GM21786 (cell line): ENCODE data around the gene POLR2B.
"Not testable (repeated sequence)": the region's sequence is repeated elsewhere in the genome, so short reads cannot be mapped to it uniquely, and the experiment has no call there.

Experiments
- ATAC-seq: cut with Tn5 transposase; IDR thresholded peaks from one replicate; pipeline ENCODE4 v1.9.1; 2021; ENCODE audit not compliant: unreplicated experiment

POLR2B gene

DNA sequence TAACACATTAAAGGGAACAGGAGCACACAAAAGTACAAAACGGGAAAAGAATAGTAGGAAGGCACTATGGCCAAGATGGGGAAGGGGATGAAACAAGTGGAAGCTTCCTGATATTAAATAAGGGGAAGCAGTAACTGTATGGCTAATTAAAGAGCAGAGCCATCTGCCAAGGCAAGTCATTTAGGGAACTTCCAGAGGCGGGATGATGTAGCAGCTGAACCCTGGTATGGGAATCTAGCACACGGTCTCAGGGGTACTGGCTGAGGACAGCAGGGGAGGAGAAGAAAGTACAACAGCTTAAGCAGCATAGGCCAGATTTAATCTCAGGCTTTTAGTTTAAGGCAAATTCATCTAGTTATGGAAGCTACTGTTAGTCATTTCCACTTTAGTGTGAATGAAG, 72.4 kb downstream of the POLR2B start:
- ATAC-seq = no peak

DNA sequence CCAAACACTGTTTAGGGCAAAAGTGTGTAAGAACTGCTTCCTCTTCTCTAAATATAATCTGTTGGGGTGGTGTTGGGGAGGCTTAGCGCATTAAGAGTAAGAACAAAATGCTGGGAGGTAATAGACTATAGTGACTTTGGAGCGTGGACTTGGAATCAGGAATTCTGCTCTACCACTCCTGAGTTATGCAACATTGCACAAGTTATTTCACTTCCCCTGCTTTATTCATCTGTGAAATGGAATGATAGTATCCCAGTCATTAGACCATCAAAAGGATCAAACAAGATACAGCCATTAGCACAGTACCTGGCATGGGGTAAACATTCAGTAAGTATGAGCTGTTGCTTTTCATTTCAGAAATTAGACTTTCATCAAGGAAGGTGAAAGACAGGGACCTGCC, 72.8 kb downstream of the POLR2B start:
- ATAC-seq = no peak

DNA sequence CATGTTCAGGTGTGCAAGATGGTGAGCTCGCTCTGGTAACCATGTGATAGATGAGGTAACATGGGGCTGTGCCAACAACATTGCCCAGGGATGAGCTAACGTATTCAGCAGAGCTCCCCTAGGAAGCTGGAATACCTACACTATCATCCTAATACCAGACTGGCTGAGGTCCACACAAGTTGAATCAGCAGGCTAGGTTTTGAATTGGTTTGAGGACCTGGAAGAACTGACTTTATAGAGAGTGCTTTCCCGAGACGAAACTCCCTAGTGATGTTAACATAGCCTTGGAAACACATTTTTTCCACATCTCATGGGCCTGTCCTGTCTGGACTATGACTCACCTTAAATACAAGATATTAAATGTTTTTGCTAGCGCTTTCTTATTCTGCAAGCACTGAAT, 74.8 kb downstream of the POLR2B start:
- ATAC-seq = no peak

DNA sequence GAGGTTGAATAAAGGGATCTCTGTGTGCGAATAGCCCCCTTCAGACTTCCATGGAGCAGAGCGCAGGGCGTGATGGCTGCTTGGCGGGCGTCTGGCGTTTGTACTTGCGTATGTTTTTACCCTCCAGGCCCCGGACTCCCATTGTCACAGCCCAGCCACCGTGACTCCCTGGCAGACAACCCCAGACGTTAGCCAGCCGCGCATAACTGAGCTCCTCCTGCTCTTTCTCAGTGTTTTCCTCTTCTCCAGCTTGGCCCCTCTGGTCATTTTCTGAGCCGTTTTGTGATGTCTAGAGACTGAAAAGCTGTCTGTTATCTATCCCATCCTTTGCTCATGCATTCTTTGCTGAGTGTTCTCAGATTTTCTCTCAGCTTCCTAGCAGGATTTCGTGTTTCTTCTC, 77.2 kb downstream of the POLR2B start:
- ATAC-seq = no peak

DNA sequence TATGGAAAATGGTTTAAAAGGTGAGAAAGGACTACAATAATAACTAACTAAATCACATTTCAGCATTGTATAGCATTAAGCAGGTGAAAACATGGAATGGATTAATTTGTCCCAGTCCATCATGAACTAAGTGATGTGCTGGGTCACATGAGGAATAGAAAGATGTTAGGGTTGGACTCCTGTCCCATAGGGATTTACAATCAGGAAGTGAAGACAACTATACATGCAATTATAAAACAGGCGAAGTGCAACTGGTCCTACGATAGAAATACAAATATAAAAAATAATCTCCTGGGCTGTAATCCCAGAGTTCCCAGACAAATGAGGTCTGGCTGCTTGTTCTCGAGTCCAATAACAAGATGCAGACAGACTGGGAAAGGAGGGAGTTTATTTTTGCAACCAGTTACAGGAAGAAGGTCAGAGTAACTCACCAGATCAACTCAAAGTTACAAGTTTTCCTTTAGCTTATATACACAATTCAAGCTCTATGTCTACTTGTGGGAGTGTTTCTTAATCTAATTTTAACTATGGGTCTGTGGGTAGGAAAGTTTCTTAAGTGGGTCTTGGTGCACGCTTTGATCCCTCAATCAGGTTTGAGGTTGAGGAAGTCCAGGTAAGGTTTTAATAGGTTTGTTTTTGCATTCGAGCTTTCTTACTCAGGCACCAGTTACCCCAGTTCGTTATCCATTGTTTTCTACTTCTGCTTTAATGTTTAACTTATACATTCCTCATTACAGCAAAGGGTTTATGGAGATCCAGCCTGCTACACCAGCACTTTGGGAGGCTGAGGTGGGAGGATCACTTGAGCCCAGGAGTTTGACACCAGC, 81.4 kb downstream of the POLR2B start:
- ATAC-seq = no peak

DNA sequence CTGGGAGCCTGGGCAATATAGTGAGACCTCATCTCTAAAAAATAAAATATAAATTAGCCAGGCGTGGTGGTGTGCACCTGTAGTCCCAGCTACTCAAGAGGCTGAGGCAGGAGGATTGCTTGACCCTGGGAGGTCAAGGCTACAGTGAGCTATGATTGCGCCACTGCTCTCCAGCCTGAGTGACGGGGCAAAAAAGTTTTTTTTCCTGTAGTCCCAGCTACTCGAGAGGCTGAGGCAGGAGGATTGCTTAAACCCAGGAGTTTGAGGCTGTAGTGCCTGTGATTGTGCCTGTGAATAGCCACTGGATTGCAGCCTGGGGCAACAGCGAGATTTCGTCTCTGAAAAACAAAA, 82.0 kb downstream of the POLR2B start:
- not testable (repeated sequence) for ATAC-seq

DNA sequence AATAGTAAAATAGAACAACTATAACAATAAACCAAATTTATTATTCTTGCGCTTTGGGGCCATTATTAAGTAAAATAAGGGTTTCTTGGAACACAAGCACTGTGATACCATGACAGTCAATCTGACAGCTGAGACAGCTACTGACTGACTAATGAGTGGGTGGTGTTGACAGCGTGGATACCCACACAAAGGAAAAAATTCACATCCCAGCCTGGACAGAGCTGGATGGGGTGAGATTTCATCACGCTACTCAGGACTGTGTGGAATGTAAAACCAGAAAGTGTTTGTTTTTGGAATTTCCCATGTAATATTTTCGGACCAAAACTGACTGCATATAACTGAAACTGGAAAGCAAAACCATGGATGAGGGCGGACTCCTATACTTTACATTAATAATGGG, 82.7 kb downstream of the POLR2B start:
- no peak for ATAC-seq

DNA sequence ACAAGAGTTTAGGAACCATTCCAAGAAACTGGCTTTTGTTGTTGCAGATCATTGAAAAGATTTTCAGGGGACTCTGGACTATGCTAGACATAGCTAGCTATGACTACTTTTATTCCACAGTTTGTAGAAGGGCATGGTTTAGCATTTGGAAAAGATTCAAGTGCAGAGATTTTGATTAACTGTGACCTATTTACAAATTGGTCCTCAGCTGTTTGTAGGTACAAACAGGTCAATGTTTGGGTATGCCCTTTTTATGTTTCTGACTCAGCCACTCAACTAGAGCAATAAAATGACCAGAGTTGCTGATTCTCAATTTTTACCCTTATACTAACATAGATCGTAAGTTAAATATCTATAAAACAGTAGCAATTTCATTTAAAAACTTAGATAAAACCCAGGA, 84.8 kb downstream of the POLR2B start:
- no peak for ATAC-seq

DNA sequence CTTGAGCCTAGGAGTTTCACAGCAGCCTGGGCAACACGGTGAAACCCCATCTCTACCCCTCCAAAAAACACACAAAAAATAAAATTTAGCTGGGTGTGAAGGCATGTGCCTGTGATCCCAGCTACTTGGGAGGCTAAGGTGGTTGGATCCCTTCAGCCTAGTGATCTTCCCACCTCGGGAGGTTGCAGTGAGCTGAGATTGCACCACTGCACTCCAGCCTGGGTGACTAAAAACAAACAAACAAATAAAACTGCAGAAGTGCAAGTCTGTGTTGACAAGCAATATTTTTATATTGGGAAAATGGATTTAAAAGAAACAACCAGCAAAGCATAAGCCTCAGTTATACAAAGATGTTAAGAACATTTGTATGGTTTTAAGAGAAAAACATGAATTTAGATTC, 85.4 kb downstream of the POLR2B start:
- no peak for ATAC-seq

DNA sequence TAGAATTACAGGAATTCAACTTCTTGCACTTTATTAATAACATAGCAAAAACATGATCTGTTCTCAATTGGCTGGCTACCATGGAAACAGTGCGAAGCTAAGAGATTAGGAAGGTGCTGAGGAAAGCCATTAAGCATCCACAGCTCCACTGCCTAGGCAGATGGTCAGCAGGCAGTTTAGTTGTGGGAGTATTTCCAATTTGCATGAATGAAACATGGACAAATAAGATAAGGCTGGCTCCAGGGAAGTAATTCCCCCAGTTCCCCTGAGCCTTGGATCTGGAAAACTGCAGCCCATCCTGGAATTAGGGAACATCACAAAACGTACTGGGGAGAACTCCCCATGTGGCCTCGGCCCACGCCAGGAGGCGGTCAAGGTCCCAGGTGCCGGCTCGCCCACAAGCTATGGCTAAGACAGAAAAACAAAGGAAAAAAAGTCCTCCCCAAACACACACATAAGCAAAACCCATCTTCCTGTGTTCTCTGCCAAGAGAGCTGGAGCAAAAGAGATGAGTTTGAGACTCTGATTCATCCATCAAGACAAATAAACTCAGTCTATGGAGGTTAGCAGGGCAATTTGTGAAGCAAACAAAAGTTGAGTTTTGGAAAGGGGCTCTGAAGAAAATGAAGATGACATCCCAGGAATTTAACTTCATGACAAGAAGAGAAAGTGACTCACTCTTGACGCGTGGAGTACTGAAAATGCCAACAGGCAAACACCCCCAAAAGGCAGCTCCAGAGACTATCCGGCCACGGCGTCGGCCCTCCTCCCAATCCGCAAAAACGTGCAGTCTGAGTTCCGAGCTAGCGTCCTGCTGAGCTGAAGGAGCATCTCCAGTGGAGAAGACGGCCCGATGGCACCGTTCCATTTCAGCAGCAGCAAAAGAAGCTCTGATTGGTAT, 86.4 kb downstream of the POLR2B start:
- no peak for ATAC-seq

DNA sequence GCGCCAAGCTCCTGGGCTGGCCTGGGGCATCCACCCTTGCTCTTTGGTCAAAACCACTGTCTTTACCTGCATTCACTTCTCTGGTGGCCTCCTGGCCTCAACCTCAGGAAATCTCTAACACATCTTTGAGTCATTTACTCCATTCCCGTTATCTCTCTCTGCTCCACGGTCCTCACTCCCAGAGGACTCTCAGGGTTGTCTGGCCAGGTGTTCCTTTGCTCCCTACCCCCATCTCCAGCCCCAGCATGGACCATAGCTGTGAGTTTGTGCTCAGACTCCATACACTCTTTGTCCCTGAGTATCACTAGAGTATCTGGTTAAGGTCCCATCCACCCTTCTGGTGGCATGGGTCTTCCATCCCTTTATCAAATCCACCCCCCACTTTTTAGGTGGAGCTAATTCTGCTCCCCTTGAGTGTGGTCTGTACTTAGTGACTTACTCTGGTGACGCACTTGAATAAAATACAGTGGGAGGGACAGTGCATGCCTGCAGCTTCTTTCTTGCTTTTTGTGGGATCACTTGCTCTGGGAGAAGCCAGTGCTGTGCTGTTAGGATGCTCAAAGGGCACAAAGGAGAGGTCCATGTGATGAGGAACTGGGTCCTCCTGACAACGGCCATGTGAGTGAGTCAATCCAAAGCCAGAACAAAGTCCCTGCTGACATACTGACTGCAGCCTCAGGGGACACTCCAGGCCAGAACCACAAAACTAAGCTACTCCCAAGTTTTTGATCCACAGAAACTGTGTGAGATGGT, 87.2 kb downstream of the POLR2B start:
- ATAC-seq = no peak

DNA sequence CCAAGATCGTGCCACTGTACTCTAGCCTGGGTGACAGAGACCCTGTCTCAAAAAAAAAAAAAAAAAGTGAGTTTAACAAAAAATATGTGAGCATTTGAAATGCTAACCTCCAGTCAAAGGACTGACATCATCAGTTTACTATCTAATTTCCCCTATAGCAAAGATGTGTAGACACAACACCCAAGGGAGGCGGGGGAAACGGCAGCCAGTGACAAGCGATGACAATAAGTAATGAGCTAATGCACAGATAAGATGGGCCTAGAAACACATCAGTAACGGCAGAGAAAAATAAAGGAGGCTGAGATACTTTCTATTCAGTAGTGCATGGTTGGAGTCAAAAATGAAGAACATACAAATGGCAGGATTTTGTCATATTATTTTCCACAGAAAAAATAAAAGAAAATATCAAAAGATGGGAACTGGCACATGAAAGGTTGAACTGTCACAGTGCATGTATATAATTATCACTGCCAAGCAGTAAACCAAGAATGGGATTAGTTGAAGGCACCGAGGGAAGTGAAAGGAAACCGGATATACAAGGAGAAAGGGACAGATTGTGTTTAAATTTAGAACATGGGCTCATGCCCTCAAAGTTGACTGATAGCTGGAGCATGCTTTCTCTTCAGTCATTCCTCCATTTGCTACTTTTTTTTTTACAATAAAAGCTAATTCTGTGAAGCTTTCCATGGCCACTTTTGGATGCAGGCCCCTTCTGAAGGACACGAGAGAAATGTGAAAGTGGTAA, 89.7 kb downstream of the POLR2B start:
- no peak for ATAC-seq

DNA sequence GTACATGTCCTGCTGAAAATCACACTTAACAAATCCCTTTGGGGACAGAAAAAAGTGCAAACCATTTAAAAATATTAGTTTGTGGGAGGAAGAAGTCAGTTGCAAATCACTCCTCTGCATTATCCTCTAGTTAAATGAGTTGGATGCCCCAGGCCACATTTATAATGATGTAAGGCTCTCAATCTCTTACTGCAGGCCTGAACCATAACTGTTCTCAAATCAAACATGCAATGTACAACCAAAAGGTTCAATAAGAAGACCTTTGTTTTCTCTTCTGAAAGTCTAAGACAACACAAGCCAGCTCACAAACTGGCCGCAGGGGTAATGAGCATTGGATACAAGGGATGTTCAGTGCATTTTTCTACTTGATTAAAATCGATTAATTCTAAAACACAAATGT, 91.8 kb downstream of the POLR2B start:
- ATAC-seq = no peak

DNA sequence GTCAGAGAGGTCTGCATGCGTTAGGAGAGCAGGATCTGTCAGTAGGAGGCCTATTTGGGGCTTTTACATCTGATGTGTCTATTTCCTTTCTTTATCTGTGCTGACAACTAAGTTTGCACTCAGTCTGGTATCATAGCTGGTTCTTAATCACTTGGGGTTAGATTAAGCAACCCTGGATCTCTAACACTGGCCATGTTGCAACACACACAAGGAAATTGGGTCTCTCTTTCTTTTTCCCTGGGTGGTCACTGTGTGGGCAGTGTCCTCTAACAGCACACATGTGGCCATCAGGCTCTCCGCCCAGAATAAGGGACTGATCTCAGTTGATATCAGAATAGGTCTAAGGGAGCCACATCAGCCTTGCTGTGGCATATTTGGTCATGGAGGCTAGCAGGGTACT, 92.6 kb downstream of the POLR2B start:
- no peak for ATAC-seq

DNA sequence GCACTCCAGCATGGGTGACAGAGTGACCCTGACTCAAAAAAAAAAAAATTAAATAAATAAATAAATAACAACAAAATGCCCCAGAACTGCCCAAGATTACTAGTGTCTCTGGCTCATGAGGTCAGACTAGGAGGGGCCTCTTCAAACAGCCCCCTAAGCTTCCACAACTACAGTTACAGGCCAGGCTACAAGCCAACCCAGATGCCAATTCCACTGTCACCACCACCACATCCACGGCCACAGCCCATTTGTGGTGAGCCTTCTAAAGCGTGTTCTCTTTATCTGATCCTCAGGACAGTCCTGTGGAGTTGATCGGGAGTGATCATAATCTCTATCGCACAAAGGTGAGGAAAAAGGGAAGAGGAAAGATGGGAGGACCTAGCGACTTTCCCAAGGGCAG, 94.9 kb downstream of the POLR2B start:
- ATAC-seq = no peak

DNA sequence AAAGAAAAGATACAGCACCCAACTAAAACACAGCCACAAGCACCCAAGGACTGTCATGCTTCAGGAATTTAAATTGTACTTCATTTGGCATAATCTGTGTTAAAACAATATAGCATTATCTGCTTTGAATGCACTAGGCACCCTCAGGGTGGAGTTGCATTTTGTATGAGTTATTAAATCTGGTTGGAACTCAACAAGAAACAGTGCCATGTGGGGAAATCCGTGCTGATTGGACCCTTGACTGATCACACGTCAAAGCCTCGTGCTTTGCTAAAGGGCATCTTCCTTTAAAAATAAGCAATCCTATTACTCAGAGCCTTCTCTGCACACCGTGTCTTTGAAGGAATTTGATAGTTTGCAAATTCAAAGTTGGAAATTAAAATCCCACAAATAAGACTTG, 96.0 kb downstream of the POLR2B start:
- ATAC-seq = no peak

DNA sequence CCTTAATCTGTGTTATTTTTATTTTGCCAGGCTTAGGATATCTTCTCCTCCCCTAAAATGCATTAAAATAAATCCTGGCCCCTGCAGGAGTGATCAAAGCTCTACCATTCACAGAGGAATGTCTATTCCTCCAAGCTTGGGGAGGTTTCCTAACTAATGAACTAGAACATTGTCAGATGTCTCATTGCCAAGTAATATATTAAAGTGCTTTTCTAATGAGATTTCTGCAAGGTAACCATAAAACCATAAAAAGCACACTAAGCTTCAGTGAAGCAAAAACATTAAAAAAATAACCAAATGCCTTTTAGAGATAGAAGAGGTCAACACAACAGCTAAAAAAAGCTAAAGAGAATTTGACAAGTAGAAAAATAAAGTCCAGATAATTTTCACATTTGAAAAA, 96.7 kb downstream of the POLR2B start:
- ATAC-seq = no peak

DNA sequence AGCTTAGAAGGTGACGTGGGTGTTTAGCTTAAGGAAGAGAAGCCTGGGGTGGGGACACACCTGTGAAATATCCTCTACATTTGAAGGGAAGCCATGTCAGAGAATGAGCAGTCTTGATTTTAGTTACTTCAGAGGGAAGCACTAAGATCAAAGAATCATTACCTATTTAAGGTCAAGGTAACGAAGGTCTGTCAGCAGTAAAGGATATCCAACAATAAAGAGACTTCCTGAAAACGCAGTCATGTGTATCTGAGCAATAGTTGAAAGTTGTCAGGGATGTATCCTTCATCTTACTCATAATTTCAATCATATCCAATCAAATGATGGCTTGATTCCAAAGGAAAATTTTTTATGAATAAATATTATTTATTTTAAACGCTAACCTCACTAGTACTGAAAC, 98.0 kb downstream of the POLR2B start:
- ATAC-seq = no peak

DNA sequence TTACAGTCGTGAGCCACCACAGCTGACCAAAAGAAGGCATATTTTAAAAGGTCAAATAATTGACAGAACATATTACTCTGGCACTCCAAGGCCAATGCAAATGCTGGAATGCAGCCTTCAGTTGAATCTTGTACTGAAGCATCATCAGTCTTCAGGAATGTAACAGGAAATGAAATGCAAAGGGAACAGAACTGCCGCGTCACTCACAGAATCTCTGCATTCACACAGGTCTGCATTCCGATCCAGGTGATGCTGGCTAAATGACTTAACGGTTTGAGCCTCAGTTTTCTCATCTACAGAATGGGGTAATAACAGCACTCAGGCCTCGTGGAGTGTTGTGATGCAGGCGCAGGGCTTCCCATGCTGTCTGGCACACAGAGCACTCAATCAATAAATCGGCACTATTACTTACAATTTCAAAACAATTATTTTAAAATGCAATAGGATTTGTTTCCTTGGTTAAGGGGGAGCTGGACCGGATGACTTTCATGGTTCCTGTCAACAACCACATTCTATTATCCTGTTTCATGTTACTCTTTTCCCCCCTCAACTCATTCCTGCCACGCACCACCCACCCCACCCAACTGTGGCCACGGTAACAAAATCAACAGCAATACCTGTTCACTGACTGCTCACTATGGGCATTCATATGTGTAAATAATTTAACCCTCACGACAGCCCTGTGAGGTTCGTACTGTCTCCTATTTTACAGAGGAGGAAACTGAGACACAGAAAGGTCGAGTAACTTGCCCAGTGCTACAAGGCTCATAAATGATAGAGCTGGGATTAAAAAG, 99.1 kb downstream of the POLR2B start:
- no peak for ATAC-seq
